Activated CD4-positive, alpha-beta T cell treated with anti-CD3 and anti-CD28 coated beads, Interleukin-2, amount 10 ng/mL, durations not matched to agents 24 days and 14 days (primary cell): ENCODE data around the gene TMEM109. TPM values are rescaled to one million over a fixed set of nuclear protein-coding genes. Genes with fewer than 3 reads are reported as not detected.

Source experiments
- DNase-seq: peaks from one replicate; pipeline ENCODE4 v3.0.0; 2022
- H3K27ac Mint-ChIP-seq: one replicate; pipeline ENCODE4 v1.8.0; 2022; ENCODE audit warnings: mild to moderate bottlenecking, mixed read lengths
- H3K27me3 Mint-ChIP-seq: one replicate; pipeline ENCODE4 v1.8.0; 2022; ENCODE audit warnings: mixed read lengths
- H3K36me3 Mint-ChIP-seq: one replicate; pipeline ENCODE4 v1.8.0; 2022; ENCODE audit warnings: low read depth, mild to moderate bottlenecking, mixed read lengths
- H3K4me1 Mint-ChIP-seq: one replicate; pipeline ENCODE4 v1.8.0; 2021; ENCODE audit warnings: mixed read lengths
- H3K4me3 Mint-ChIP-seq: one replicate; pipeline ENCODE4 v1.8.0; 2022; ENCODE audit warnings: mild to moderate bottlenecking, moderate library complexity, mixed read lengths
- H3K9me3 Mint-ChIP-seq: one replicate; pipeline ENCODE4 v1.8.0; 2021; ENCODE audit warnings: mixed read lengths
- intact Hi-C: fragments of 100-400 bp; cut with micrococcal nuclease; formaldehyde crosslinking; loops from one replicate; pipeline ENCODE4 v1.15.1; 2023
- total RNA-seq: library from RNA; stranded (reverse); gene quantifications from 2 replicates; pipeline ENCODE4 v1.2.3, GENCODE V29; 2022

Gene TMEM109
- total RNA-seq, result 144 and 147 TPM in 2 replicates

- H3K4me3 Mint-ChIP-seq, result peak within 1 kb of the TSS; percentile 93
- H3K27ac Mint-ChIP-seq, result peak within 1 kb of the TSS; percentile 98
- intact Hi-C loops, result loop anchor here (2.0 to 10.0 kb wide), 3 partner anchors 65 to 111 kb away; no protein-coding TSS in a partner anchor
- no peaks in the 10 kb centered on the region for H3K9me3 Mint-ChIP-seq
- H3K27me3 Mint-ChIP-seq, result peaks cover 5% of the 10 kb centered on the region
- peak; percentile 96 for DNase-seq
- H3K36me3 Mint-ChIP-seq, result peaks cover 13% of the 10 kb centered on the region
- H3K4me1 Mint-ChIP-seq, result peaks cover 42% of the 10 kb centered on the region
Observed at GRCh38 chr11:60913793-60914632, at the start of gene TMEM109. TSS of gene TMEM109 (plus strand) at chr11:60914158. CDS start at chr11:60919694, 5,536 bp downstream.

- H3K9me3 Mint-ChIP-seq, result no peaks in the 10 kb centered on the region
- no peak overlapping the region for H3K27ac Mint-ChIP-seq
- H3K27me3 Mint-ChIP-seq, result peaks cover 5% of the 10 kb centered on the region
- H3K4me3 Mint-ChIP-seq, result no peak overlapping the region
- H3K4me1 Mint-ChIP-seq, result peaks cover 9% of the 10 kb centered on the region
- intact Hi-C loops, result no loop called here
- no peak for DNase-seq
- H3K36me3 Mint-ChIP-seq, result no peaks in the 10 kb centered on the region
Observed at GRCh38 chr11:60864856-60865513, 49.0 kb upstream of the TMEM109 start.

GRCh38 chr11:60866911-60867870 is 46.8 kb upstream of the TMEM109 start, which contains the start of gene ZP1:
TSS of gene ZP1 (plus strand) at chr11:60867542. CDS start at chr11:60867562, 20 bp downstream.
- no peak within 1 kb of the TSS for H3K27ac Mint-ChIP-seq
- no peak within 1 kb of the TSS for H3K4me3 Mint-ChIP-seq
- intact Hi-C loops, result no loop called here
- H3K27me3 Mint-ChIP-seq, result peaks cover 5% of the 10 kb centered on the region
- peaks cover 15% of the 10 kb centered on the region for H3K4me1 Mint-ChIP-seq
- DNase-seq, result no peak
- no peaks in the 10 kb centered on the region for H3K9me3 Mint-ChIP-seq
- no peaks in the 10 kb centered on the region for H3K36me3 Mint-ChIP-seq

- peaks cover 17% of the 10 kb centered on the region for H3K4me1 Mint-ChIP-seq
- intact Hi-C loops, result no loop called here
- H3K27me3 Mint-ChIP-seq, result peaks cover 5% of the 10 kb centered on the region
- H3K4me3 Mint-ChIP-seq, result no peak overlapping the region
- no peak overlapping the region for H3K27ac Mint-ChIP-seq
- DNase-seq, result no peak
- no peaks in the 10 kb centered on the region for H3K36me3 Mint-ChIP-seq
- no peaks in the 10 kb centered on the region for H3K9me3 Mint-ChIP-seq
Observed at GRCh38 chr11:60867871-60868681, 45.9 kb upstream of the TMEM109 start.

- Mint-ChIP-seq H3K36me3 (no peaks in the 10 kb centered on the region), H3K4me3 (no peak overlapping the region), H3K27me3 (peaks cover 5% of the 10 kb centered on the region), H3K4me1 (peaks cover 19% of the 10 kb centered on the region), H3K27ac (no peak overlapping the region), H3K9me3 (no peaks in the 10 kb centered on the region)
- intact Hi-C loops, result no loop called here
- DNase-seq, result no peak
Observed at GRCh38 chr11:60868682-60869450, 45.1 kb upstream of the TMEM109 start.

- Mint-ChIP-seq H3K27ac (no peak overlapping the region), H3K36me3 (no peaks in the 10 kb centered on the region), H3K4me3 (no peak overlapping the region), H3K9me3 (no peaks in the 10 kb centered on the region), H3K27me3 (peaks cover 3% of the 10 kb centered on the region), H3K4me1 (peaks cover 19% of the 10 kb centered on the region)
- intact Hi-C loops, result no loop called here
- no peak for DNase-seq
Observed at GRCh38 chr11:60869451-60869825, 44.5 kb upstream of the TMEM109 start.

- H3K9me3 Mint-ChIP-seq, result no peaks in the 10 kb centered on the region
- H3K4me1 Mint-ChIP-seq, result peaks cover 19% of the 10 kb centered on the region
- no peak overlapping the region for H3K4me3 Mint-ChIP-seq
- DNase-seq, result no peak
- H3K27me3 Mint-ChIP-seq, result no peaks in the 10 kb centered on the region
- H3K36me3 Mint-ChIP-seq, result no peaks in the 10 kb centered on the region
- H3K27ac Mint-ChIP-seq, result no peak overlapping the region
- intact Hi-C loops, result no loop called here
Observed at GRCh38 chr11:60870276-60870675, 43.7 kb upstream of the TMEM109 start.

- no peak for DNase-seq
- intact Hi-C loops, result no loop called here
- Mint-ChIP-seq H3K36me3 (no peaks in the 10 kb centered on the region), H3K27ac (peak overlapping the region; percentile 56), H3K9me3 (no peaks in the 10 kb centered on the region), H3K27me3 (no peaks in the 10 kb centered on the region), H3K4me3 (no peak overlapping the region), H3K4me1 (peaks cover 19% of the 10 kb centered on the region)
Observed at GRCh38 chr11:60870733-60871377, 43.1 kb upstream of the TMEM109 start.

GRCh38 chr11:60871378-60872061 is 42.4 kb upstream of the TMEM109 start:
- Mint-ChIP-seq H3K27me3 (no peaks in the 10 kb centered on the region), H3K27ac (no peak overlapping the region), H3K4me1 (peaks cover 19% of the 10 kb centered on the region), H3K9me3 (no peaks in the 10 kb centered on the region), H3K4me3 (no peak overlapping the region), H3K36me3 (no peaks in the 10 kb centered on the region)
- intact Hi-C loops, result no loop called here
- no peak for DNase-seq

GRCh38 chr11:60872124-60872960 is 41.6 kb upstream of the TMEM109 start:
- Mint-ChIP-seq H3K36me3 (no peaks in the 10 kb centered on the region), H3K27me3 (no peaks in the 10 kb centered on the region), H3K27ac (no peak overlapping the region), H3K9me3 (no peaks in the 10 kb centered on the region), H3K4me1 (peaks cover 19% of the 10 kb centered on the region), H3K4me3 (no peak overlapping the region)
- DNase-seq, result no peak
- intact Hi-C loops, result no loop called here

GRCh38 chr11:60872961-60873524 is 40.9 kb upstream of the TMEM109 start:
- no peaks in the 10 kb centered on the region for H3K27me3 Mint-ChIP-seq
- H3K4me3 Mint-ChIP-seq, result no peak overlapping the region
- no peaks in the 10 kb centered on the region for H3K9me3 Mint-ChIP-seq
- H3K36me3 Mint-ChIP-seq, result no peaks in the 10 kb centered on the region
- DNase-seq, result no peak
- no peak overlapping the region for H3K27ac Mint-ChIP-seq
- H3K4me1 Mint-ChIP-seq, result peaks cover 19% of the 10 kb centered on the region
- intact Hi-C loops, result no loop called here
